Epidermal melanocyte (primary cell): ENCODE results near the gene LBH.
"Not testable (repeated sequence)": the region's sequence is repeated elsewhere in the genome, so short reads cannot be mapped to it uniquely, and the experiment has no call there.

ENCODE experiments used
- DNase-seq: peaks from one replicate; pipeline ENCODE4 v3.0.0; 2011; ENCODE audit warnings: low spot score; ENCODE audit not compliant: insufficient read length

The LBH gene

GRCh38 chr2:30257266-30258214 lies 26.2 kb downstream of the LBH start:
- no peak for DNase-seq

- no peak for DNase-seq
Observed at GRCh38 chr2:30259071-30259470, 27.7 kb downstream of the LBH start.

GRCh38 chr2:30259827-30260679 lies 28.7 kb downstream of the LBH start:
- DNase-seq = no peak

- no peak for DNase-seq
Observed at GRCh38 chr2:30260941-30261340, 29.6 kb downstream of the LBH start.

GRCh38 chr2:30261695-30262211 lies 30.4 kb downstream of the LBH start:
- no peak for DNase-seq

GRCh38 chr2:30262716-30263309 lies 31.5 kb downstream of the LBH start:
- no peak for DNase-seq

GRCh38 chr2:30264274-30264673 lies 32.9 kb downstream of the LBH start:
- no peak for DNase-seq

- DNase-seq = no peak
Observed at GRCh38 chr2:30265052-30266015, 34.0 kb downstream of the LBH start.

- no peak for DNase-seq
Observed at GRCh38 chr2:30266051-30266621, 34.8 kb downstream of the LBH start.

GRCh38 chr2:30266705-30267104 lies 35.4 kb downstream of the LBH start:
- DNase-seq = no peak

- no peak for DNase-seq
Observed at GRCh38 chr2:30267161-30267975, 36.0 kb downstream of the LBH start.

- no peak for DNase-seq
Observed at GRCh38 chr2:30268296-30268871, 37.0 kb downstream of the LBH start.

- not testable (repeated sequence) for DNase-seq
Observed at GRCh38 chr2:30269114-30269770, 37.9 kb downstream of the LBH start.

- no peak for DNase-seq
Observed at GRCh38 chr2:30269771-30270145, 38.4 kb downstream of the LBH start.

GRCh38 chr2:30270166-30270565 lies 38.8 kb downstream of the LBH start:
- no peak for DNase-seq

- no peak for DNase-seq
Observed at GRCh38 chr2:30271301-30271700, 40.0 kb downstream of the LBH start.

- no peak for DNase-seq
Observed at GRCh38 chr2:30272286-30272685, 41.0 kb downstream of the LBH start.
